Memory B cell (primary cell): ENCODE results near the gene OR10G3.
"Not testable (repeated sequence)": the region's sequence is repeated elsewhere in the genome, so short reads cannot be mapped to it uniquely, and the experiment has no call there.

ENCODE experiments used
- ATAC-seq: fragments of 150-1000 bp; cut with Tn5 transposase; 2 replicates; pipeline ENCODE4 v1.10.0; 2021; ENCODE audit warnings: low read depth, mild to moderate bottlenecking, moderate library complexity
- DNase-seq, 2 donors: peaks; one replicate each; pipeline ENCODE4 v3.0.0; 2022; ENCODE audit warnings: low spot score in 2 of 2
- H3K27ac Mint-ChIP-seq: one replicate; pipeline ENCODE4 v1.8.0; 2022; ENCODE audit warnings: mild to moderate bottlenecking, moderate library complexity, mixed read lengths
- H3K27me3 Mint-ChIP-seq: one replicate; pipeline ENCODE4 v1.8.0; 2022; ENCODE audit warnings: mixed read lengths
- H3K36me3 Mint-ChIP-seq: one replicate; pipeline ENCODE4 v1.8.0; 2022; ENCODE audit warnings: mild to moderate bottlenecking, mixed read lengths
- H3K4me1 Mint-ChIP-seq: one replicate; pipeline ENCODE4 v1.8.0; 2022; ENCODE audit warnings: mixed read lengths
- H3K4me3 Mint-ChIP-seq: one replicate; pipeline ENCODE4 v1.8.0; 2022; ENCODE audit warnings: mild to moderate bottlenecking, moderate library complexity, mixed read lengths
- H3K9me3 Mint-ChIP-seq: one replicate; pipeline ENCODE4 v1.8.0; 2022; ENCODE audit warnings: mixed read lengths

OR10G3 gene

GRCh38 chr14:21579976-21580375 is at the start of gene OR10G3:
OR10G3 (minus strand) TSS chr14:21580076; CDS start chr14:21570744, 9,332 bp downstream.
- Mint-ChIP-seq H3K27ac (no peak within 1 kb of the TSS), H3K9me3 (no peaks in the 10 kb centered on the region), H3K36me3 (no peaks in the 10 kb centered on the region), H3K4me1 (no peaks in the 10 kb centered on the region), H3K4me3 (no peak within 1 kb of the TSS), H3K27me3 (peaks cover 1% of the 10 kb centered on the region)
- ATAC-seq (no peak), DNase-seq (no peak)

GRCh38 chr14:21626491-21627230 is 46.8 kb upstream of the OR10G3 start:
- Mint-ChIP-seq H3K4me1 (no peaks in the 10 kb centered on the region), H3K27me3 (peaks cover 8% of the 10 kb centered on the region), H3K9me3 (no peaks in the 10 kb centered on the region), H3K27ac (no peak overlapping the region), H3K36me3 (no peaks in the 10 kb centered on the region), H3K4me3 (no peak overlapping the region)
- no peak for DNase-seq
- ATAC-seq: no peak

GRCh38 chr14:21617614-21618013 is 37.7 kb upstream of the OR10G3 start:
- DNase-seq (no peak), ATAC-seq (no peak)
- no peaks in the 10 kb centered on the region for H3K4me1 Mint-ChIP-seq
- no peak overlapping the region for H3K4me3 Mint-ChIP-seq
- peaks cover 2% of the 10 kb centered on the region for H3K9me3 Mint-ChIP-seq
- H3K27me3 Mint-ChIP-seq: peaks cover 4% of the 10 kb centered on the region
- H3K36me3 Mint-ChIP-seq: no peaks in the 10 kb centered on the region
- H3K27ac Mint-ChIP-seq: no peak overlapping the region

DNA sequence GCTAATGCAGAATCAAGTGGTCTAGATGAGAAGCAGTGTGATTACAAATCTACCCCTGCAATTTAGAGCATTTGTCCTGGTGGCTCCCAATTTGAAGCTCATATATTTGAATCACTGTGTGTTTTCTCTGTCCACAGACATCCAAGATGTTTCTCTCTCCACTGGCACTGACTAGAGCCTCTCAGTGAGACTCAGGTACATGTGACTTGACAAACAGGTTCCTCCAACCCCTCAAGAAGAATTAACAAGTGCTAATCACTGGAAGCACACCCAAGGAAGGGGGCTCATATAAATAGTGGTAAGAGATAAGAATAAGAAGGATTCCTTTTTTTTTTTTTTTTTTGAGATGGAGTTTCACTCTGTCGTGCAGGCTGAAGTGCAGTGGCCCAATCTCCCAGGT is 34.4 kb upstream of the OR10G3 start:
- Mint-ChIP-seq H3K4me3 (no peak overlapping the region), H3K4me1 (no peaks in the 10 kb centered on the region), H3K27ac (no peak overlapping the region), H3K9me3 (peaks cover 1% of the 10 kb centered on the region), H3K27me3 (peaks cover 3% of the 10 kb centered on the region), H3K36me3 (no peaks in the 10 kb centered on the region)
- no peak for DNase-seq
- no peak for ATAC-seq

- H3K36me3 Mint-ChIP-seq: no peaks in the 10 kb centered on the region
- no peak overlapping the region for H3K4me3 Mint-ChIP-seq
- H3K27ac Mint-ChIP-seq: no peak overlapping the region
- no peak for ATAC-seq
- DNase-seq: no peak
- H3K27me3 Mint-ChIP-seq: peaks cover 3% of the 10 kb centered on the region
- H3K9me3 Mint-ChIP-seq: peaks cover 1% of the 10 kb centered on the region
- H3K4me1 Mint-ChIP-seq: no peaks in the 10 kb centered on the region
These were observed 32.4 kb upstream of the OR10G3 start for GRCh38 chr14:21612324-21612723.

GRCh38 chr14:21602181-21602580 is 22.3 kb upstream of the OR10G3 start:
- not testable (repeated sequence) for H3K27me3 Mint-ChIP-seq, H3K27ac Mint-ChIP-seq, ATAC-seq, DNase-seq, H3K4me1 Mint-ChIP-seq, H3K4me3 Mint-ChIP-seq, H3K9me3 Mint-ChIP-seq, H3K36me3 Mint-ChIP-seq

GRCh38 chr14:21589317-21589716 is 9.4 kb upstream of the OR10G3 start:
- H3K27me3 Mint-ChIP-seq: peaks cover 5% of the 10 kb centered on the region
- no peak overlapping the region for H3K4me3 Mint-ChIP-seq
- peaks cover 10% of the 10 kb centered on the region for H3K9me3 Mint-ChIP-seq
- peaks cover 3% of the 10 kb centered on the region for H3K36me3 Mint-ChIP-seq
- no peaks in the 10 kb centered on the region for H3K4me1 Mint-ChIP-seq
- no peak overlapping the region for H3K27ac Mint-ChIP-seq
- DNase-seq (no peak), ATAC-seq (no peak)

GRCh38 chr14:21575661-21576060 is 4.2 kb downstream of the OR10G3 start:
- H3K9me3 Mint-ChIP-seq: no peaks in the 10 kb centered on the region
- H3K4me3 Mint-ChIP-seq: no peak overlapping the region
- DNase-seq (no peak), ATAC-seq (no peak)
- no peaks in the 10 kb centered on the region for H3K4me1 Mint-ChIP-seq
- H3K27ac Mint-ChIP-seq: no peak overlapping the region
- H3K36me3 Mint-ChIP-seq: peaks cover 2% of the 10 kb centered on the region
- peaks cover 3% of the 10 kb centered on the region for H3K27me3 Mint-ChIP-seq

GRCh38 chr14:21572604-21573003 is 7.3 kb downstream of the OR10G3 start:
- ATAC-seq (no peak), DNase-seq (no peak)
- H3K4me1 Mint-ChIP-seq: no peaks in the 10 kb centered on the region
- H3K9me3 Mint-ChIP-seq: no peaks in the 10 kb centered on the region
- peaks cover 12% of the 10 kb centered on the region for H3K27me3 Mint-ChIP-seq
- no peak overlapping the region for H3K4me3 Mint-ChIP-seq
- peaks cover 2% of the 10 kb centered on the region for H3K36me3 Mint-ChIP-seq
- H3K27ac Mint-ChIP-seq: no peak overlapping the region

DNA sequence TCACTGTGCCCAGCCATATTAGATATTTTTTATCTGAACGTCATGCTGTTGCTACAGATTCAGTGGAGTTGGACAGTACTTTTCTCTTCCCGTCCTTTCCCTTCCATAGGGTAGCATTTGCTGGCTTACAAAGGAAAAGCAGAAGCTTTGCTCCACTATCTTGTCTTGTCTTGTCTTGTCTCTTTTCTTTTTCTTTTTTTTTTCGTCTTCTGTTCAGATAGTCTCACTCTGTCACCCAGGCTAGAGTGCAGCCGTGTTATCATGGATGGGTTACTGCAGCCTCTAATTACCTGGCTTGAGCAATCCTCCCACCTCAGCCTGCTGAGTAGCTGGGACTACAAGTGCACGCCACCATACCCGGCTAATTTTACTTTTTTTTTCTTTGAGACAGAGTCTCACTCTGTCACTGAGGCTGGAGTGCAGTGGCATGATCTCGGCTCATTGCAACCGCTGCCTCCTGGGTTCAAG is 21.1 kb downstream of the OR10G3 start:
- H3K27me3 Mint-ChIP-seq: peaks cover 2% of the 10 kb centered on the region
- peaks cover 2% of the 10 kb centered on the region for H3K4me1 Mint-ChIP-seq
- DNase-seq: no peak
- no peaks in the 10 kb centered on the region for H3K9me3 Mint-ChIP-seq
- H3K27ac Mint-ChIP-seq: no peak overlapping the region
- no peak overlapping the region for H3K4me3 Mint-ChIP-seq
- ATAC-seq: no peak
- H3K36me3 Mint-ChIP-seq: no peaks in the 10 kb centered on the region

GRCh38 chr14:21557084-21557901 is 22.6 kb downstream of the OR10G3 start:
- peak overlapping the region; percentile 1 for H3K4me3 Mint-ChIP-seq
- ATAC-seq: peak; percentile 86
- H3K9me3 Mint-ChIP-seq: no peaks in the 10 kb centered on the region
- no peaks in the 10 kb centered on the region for H3K36me3 Mint-ChIP-seq
- H3K27ac Mint-ChIP-seq: peak overlapping the region; percentile 46
- H3K27me3 Mint-ChIP-seq: no peaks in the 10 kb centered on the region
- H3K4me1 Mint-ChIP-seq: peaks cover 2% of the 10 kb centered on the region
- DNase-seq: peak; percentile 64 to 71

DNA sequence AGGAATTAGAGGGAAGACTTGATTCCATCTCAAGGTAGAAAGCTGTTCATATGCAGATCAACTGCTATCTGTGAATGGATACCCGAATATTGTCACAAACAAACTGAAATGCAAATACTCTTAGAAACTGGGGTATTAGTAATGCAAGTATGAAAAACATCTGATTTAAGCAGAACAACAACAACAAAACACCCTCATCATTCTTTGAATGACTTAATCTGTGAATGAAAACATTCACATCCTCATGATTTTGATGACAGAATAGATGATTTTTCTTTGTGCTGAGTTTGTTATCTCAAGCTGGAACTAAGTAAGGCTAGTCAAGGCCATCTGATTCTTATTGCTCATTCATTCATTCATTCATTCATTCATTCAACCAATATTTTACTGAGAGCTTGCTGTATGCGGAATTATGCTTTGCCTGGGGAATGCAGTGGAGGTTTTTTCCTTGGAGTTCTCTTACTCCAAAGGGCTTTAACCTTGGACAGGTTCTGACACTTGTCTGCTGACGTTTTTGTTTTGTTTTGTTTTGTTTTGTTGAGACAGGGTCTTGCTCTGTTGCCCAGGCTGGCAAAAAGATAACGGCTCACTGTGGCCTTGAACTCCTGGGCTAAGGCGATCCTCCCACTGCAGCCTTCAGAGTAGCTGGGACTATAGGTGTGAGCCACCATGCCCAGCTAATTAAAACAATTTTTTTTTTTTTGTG is 23.3 kb downstream of the OR10G3 start:
- Mint-ChIP-seq H3K27ac (no peak overlapping the region), H3K4me1 (peaks cover 2% of the 10 kb centered on the region), H3K27me3 (no peaks in the 10 kb centered on the region), H3K4me3 (no peak overlapping the region), H3K36me3 (no peaks in the 10 kb centered on the region), H3K9me3 (no peaks in the 10 kb centered on the region)
- DNase-seq (no peak), ATAC-seq (no peak)

DNA sequence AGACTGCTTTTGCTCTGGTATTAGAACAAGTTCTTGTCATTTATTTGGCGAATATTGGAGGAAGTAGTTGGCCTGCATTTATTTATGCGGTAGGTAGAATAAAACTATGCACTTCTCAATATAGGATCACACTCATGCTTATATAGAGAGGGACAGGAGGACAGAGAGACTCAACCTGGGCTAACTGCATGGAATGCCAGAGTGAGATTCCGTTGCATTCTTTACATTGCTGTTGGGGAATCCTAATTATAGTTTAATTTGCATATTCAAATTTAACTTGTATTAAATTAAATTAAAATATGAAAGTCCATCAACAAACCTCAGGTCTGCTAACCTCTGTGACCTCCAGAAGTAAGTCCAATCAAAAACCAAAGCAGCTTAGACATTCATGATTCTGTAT is 26.6 kb downstream of the OR10G3 start:
- Mint-ChIP-seq H3K27ac (no peak overlapping the region), H3K27me3 (peaks cover 1% of the 10 kb centered on the region), H3K9me3 (no peaks in the 10 kb centered on the region), H3K4me1 (peaks cover 2% of the 10 kb centered on the region), H3K36me3 (no peaks in the 10 kb centered on the region), H3K4me3 (no peak overlapping the region)
- DNase-seq (no peak), ATAC-seq (no peak)

DNA sequence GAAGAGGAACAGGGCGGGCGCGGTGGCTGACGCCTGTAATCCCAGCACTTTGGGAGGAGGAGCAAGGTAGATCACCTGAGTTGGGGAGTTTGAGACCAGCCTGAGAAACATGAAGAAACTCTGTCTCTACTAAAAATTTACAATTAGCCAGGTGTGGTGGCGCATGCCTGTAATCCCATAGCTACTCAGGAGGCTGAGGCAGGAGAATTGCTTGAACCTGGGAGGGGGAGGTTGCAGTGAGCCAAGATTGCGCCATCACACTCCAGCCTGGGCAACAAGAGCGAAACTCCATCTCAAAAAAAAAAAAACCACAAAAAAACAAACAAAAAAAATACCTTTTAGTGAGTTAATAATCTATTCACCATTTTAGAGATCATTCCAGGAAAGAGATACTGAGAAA is 35.3 kb downstream of the OR10G3 start:
- ATAC-seq, DNase-seq, H3K36me3 Mint-ChIP-seq, H3K9me3 Mint-ChIP-seq, H3K27ac Mint-ChIP-seq, H3K4me1 Mint-ChIP-seq, H3K4me3 Mint-ChIP-seq: not testable (repeated sequence)
- peaks cover 13% of the 10 kb centered on the region for H3K27me3 Mint-ChIP-seq
